ENCODE data around the gene XXYLT1. TPM values are rescaled to one million over a fixed set of nuclear protein-coding genes. Genes with fewer than 3 reads are reported as not detected.

Gene XXYLT1
- total and polyA plus RNA-seq, 2 donors, result 12.4 to 18.5 TPM

- no peaks in the 10 kb centered on the region for H3K36me3 ChIP-seq (ENCODE audit: insufficient read depth)
- no peak overlapping the region for H3K4me3 ChIP-seq (ENCODE audit: low read depth, low read length)
- H3K27ac ChIP-seq (ENCODE audit: low read depth), result no peak overlapping the region
- no peak for DNase-seq (ENCODE audit: extremely low spot score)
- H3K4me1 ChIP-seq (ENCODE audit: insufficient read depth), result no peaks in the 10 kb centered on the region
- 91% methylated on average over 12 of the region's 12 CpGs for WGBS
Measured at GRCh38 chr3:195145579-195145978, 125.4 kb downstream of the XXYLT1 start.

GRCh38 chr3:195143221-195143620, 127.7 kb downstream of the XXYLT1 start:
- WGBS, result 85% methylated on average over 5 of the region's 5 CpGs
- H3K36me3 ChIP-seq (ENCODE audit: insufficient read depth), result no peaks in the 10 kb centered on the region
- H3K4me1 ChIP-seq (ENCODE audit: insufficient read depth), result no peaks in the 10 kb centered on the region
- no peak overlapping the region for H3K27ac ChIP-seq (ENCODE audit: low read depth)
- DNase-seq (ENCODE audit: extremely low spot score), result no peak
- H3K4me3 ChIP-seq (ENCODE audit: low read depth, low read length), result no peak overlapping the region

- no peak overlapping the region for H3K27ac ChIP-seq (ENCODE audit: low read depth)
Measured at GRCh38 chr3:195142519-195142918, 128.4 kb downstream of the XXYLT1 start.

GRCh38 chr3:195140816-195141793, 129.9 kb downstream of the XXYLT1 start:
- no peak for DNase-seq (ENCODE audit: extremely low spot score)
- 95% methylated on average over 12 of the region's 12 CpGs for WGBS
- Histone ChIP-seq H3K4me1 (ENCODE audit: insufficient read depth) (no peaks in the 10 kb centered on the region), H3K4me3 (ENCODE audit: low read depth, low read length) (no peak overlapping the region), H3K36me3 (ENCODE audit: insufficient read depth) (no peaks in the 10 kb centered on the region), H3K27ac (ENCODE audit: low read depth) (no peak overlapping the region)

More at GRCh38 chr3:195142519-195142918, 128.4 kb downstream of the XXYLT1 start:
- no peak overlapping the region for H3K4me3 ChIP-seq (ENCODE audit: low read depth, low read length)
- no peak for DNase-seq (ENCODE audit: extremely low spot score)
- 98% methylated on average over 10 of the region's 10 CpGs for WGBS
- H3K4me1 ChIP-seq (ENCODE audit: insufficient read depth), result no peaks in the 10 kb centered on the region
- H3K36me3 ChIP-seq (ENCODE audit: insufficient read depth), result no peaks in the 10 kb centered on the region

- H3K27ac ChIP-seq (ENCODE audit: low read depth), result no peak overlapping the region
- 98% methylated on average over 1 of the region's 1 CpG for WGBS
- H3K4me1 ChIP-seq (ENCODE audit: insufficient read depth), result no peaks in the 10 kb centered on the region
- no peaks in the 10 kb centered on the region for H3K36me3 ChIP-seq (ENCODE audit: insufficient read depth)
- no peak for DNase-seq (ENCODE audit: extremely low spot score)
- no peak overlapping the region for H3K4me3 ChIP-seq (ENCODE audit: low read depth, low read length)
Measured at GRCh38 chr3:195140410-195140809, 130.5 kb downstream of the XXYLT1 start.

GRCh38 chr3:195139876-195140240, 131.1 kb downstream of the XXYLT1 start:
- Histone ChIP-seq H3K36me3 (ENCODE audit: insufficient read depth) (no peaks in the 10 kb centered on the region), H3K4me1 (ENCODE audit: insufficient read depth) (no peaks in the 10 kb centered on the region), H3K27ac (ENCODE audit: low read depth) (no peak overlapping the region), H3K4me3 (ENCODE audit: low read depth, low read length) (no peak overlapping the region)
- no peak for DNase-seq (ENCODE audit: extremely low spot score)
- WGBS, result 93% methylated on average over 4 of the region's 4 CpGs

GRCh38 chr3:195139091-195139875, 131.7 kb downstream of the XXYLT1 start:
- DNase-seq (ENCODE audit: extremely low spot score), result no peak
- no peaks in the 10 kb centered on the region for H3K36me3 ChIP-seq (ENCODE audit: insufficient read depth)
- peak overlapping the region; percentile 38 for H3K27ac ChIP-seq (ENCODE audit: low read depth)
- whole genome bisulfite sequencing, result 83% methylated on average over 13 of the region's 13 CpGs
- no peaks in the 10 kb centered on the region for H3K4me1 ChIP-seq (ENCODE audit: insufficient read depth)
- H3K4me3 ChIP-seq (ENCODE audit: low read depth, low read length), result no peak overlapping the region

GRCh38 chr3:195137638-195138588, 133.0 kb downstream of the XXYLT1 start:
- WGBS, result 88% methylated on average over 11 of the region's 11 CpGs
- no peak overlapping the region for H3K27ac ChIP-seq (ENCODE audit: low read depth)
- DNase-seq (ENCODE audit: extremely low spot score), result no peak
- no peak overlapping the region for H3K4me3 ChIP-seq (ENCODE audit: low read depth, low read length)
- no peaks in the 10 kb centered on the region for H3K4me1 ChIP-seq (ENCODE audit: insufficient read depth)
- no peaks in the 10 kb centered on the region for H3K36me3 ChIP-seq (ENCODE audit: insufficient read depth)

- DNase-seq (ENCODE audit: extremely low spot score), result no peak
- H3K36me3 ChIP-seq (ENCODE audit: insufficient read depth), result no peaks in the 10 kb centered on the region
- no peaks in the 10 kb centered on the region for H3K4me1 ChIP-seq (ENCODE audit: insufficient read depth)
- no peak overlapping the region for H3K27ac ChIP-seq (ENCODE audit: low read depth)
- no peak overlapping the region for H3K4me3 ChIP-seq (ENCODE audit: low read depth, low read length)
- 79% methylated on average over 8 of the region's 8 CpGs for WGBS
Measured at GRCh38 chr3:195135917-195136316, 135.0 kb downstream of the XXYLT1 start.

- Histone ChIP-seq H3K27ac (ENCODE audit: low read depth) (no peak overlapping the region), H3K4me3 (ENCODE audit: low read depth, low read length) (no peak overlapping the region), H3K36me3 (ENCODE audit: insufficient read depth) (no peaks in the 10 kb centered on the region), H3K4me1 (ENCODE audit: insufficient read depth) (no peaks in the 10 kb centered on the region)
- 88% methylated on average over 6 of the region's 6 CpGs for WGBS
- DNase-seq (ENCODE audit: extremely low spot score), result no peak
Measured at GRCh38 chr3:195134431-195134830, 136.5 kb downstream of the XXYLT1 start.

GRCh38 chr3:195133462-195133861, 137.5 kb downstream of the XXYLT1 start:
- Histone ChIP-seq H3K27ac (ENCODE audit: low read depth) (no peak overlapping the region), H3K4me1 (ENCODE audit: insufficient read depth) (no peaks in the 10 kb centered on the region), H3K4me3 (ENCODE audit: low read depth, low read length) (no peak overlapping the region), H3K36me3 (ENCODE audit: insufficient read depth) (no peaks in the 10 kb centered on the region)
- DNase-seq (ENCODE audit: extremely low spot score), result no peak
- 32% methylated on average over 12 of the region's 12 CpGs for WGBS

- H3K4me3 ChIP-seq (ENCODE audit: low read depth, low read length), result no peak overlapping the region
- 57% methylated on average over 4 of the region's 4 CpGs for WGBS
Measured at GRCh38 chr3:195133013-195133412, 137.9 kb downstream of the XXYLT1 start.

GRCh38 chr3:195131176-195131575, 139.8 kb downstream of the XXYLT1 start:
- Histone ChIP-seq H3K4me1 (ENCODE audit: insufficient read depth) (no peaks in the 10 kb centered on the region), H3K27ac (ENCODE audit: low read depth) (no peak overlapping the region), H3K36me3 (ENCODE audit: insufficient read depth) (no peaks in the 10 kb centered on the region), H3K4me3 (ENCODE audit: low read depth, low read length) (no peak overlapping the region)
- no peak for DNase-seq (ENCODE audit: extremely low spot score)
- WGBS, result 94% methylated on average over 4 of the region's 4 CpGs

More at GRCh38 chr3:195133013-195133412, 137.9 kb downstream of the XXYLT1 start:
- Histone ChIP-seq H3K36me3 (ENCODE audit: insufficient read depth) (no peaks in the 10 kb centered on the region), H3K4me1 (ENCODE audit: insufficient read depth) (no peaks in the 10 kb centered on the region), H3K27ac (ENCODE audit: low read depth) (no peak overlapping the region)
- no peak for DNase-seq (ENCODE audit: extremely low spot score)

Measured in urinary bladder (tissue), 4 donors.